ENCODE data around the gene PHTF1. TPM values are rescaled to one million over a fixed set of nuclear protein-coding genes. Genes with fewer than 3 reads are reported as not detected.

PHTF1 gene
- total and polyA plus RNA-seq, 2 donors (not counting 1 experiment from before 2014, with no cell fraction given), result 3.6 to 18.5 TPM

- intact Hi-C loops (cut with micrococcal nuclease), result no loop called here
- Histone ChIP-seq H3K27ac (ENCODE audit: low read length in 2 of 2) (no peak overlapping the region), H3K79me2 (ENCODE audit: control insufficient read depth, insufficient read depth, low read length) (no peaks in the 10 kb centered on the region), H3K9ac (ENCODE audit: low read length) (no peak overlapping the region), H3K4me1 (ENCODE audit: control insufficient read depth in 2 of 2, insufficient read depth in 2 of 2, low read length in 2 of 2) (peaks cover 0 to 4% of the 10 kb centered on the region in 2 donors), H3K27me3 (replicated peaks in 1 of 4; ENCODE audit: control extremely low read depth in 1 of 4, control insufficient read depth in 3 of 4, insufficient read depth in 4 of 4, low read length in 3 of 4) (no peaks in the 10 kb centered on the region), H2AFZ (ENCODE audit: insufficient read depth, low read depth, low read length, poor library complexity, severe bottlenecking) (no peak overlapping the region), H3K4me3 (ENCODE audit: control extremely low read depth in 1 of 5, extremely low read depth in 1 of 5, insufficient read depth in 1 of 5, low read depth in 2 of 5, low read length in 4 of 5) (no peak overlapping the region), H3K4me2 (replicated peaks; ENCODE audit: low read depth, low read length, poor library complexity, severe bottlenecking) (no peak overlapping the region), H3K36me3 (replicated peaks in 1 of 2; ENCODE audit: control extremely low read depth in 1 of 2, control insufficient read depth in 1 of 2, extremely low read depth in 1 of 2, insufficient read depth in 2 of 2, low read length in 1 of 2) (no peaks in the 10 kb centered on the region), H3K9me3 (ENCODE audit: control extremely low read depth in 1 of 3, control insufficient read depth in 2 of 3, insufficient read depth in 1 of 3, low read length in 2 of 3) (no peaks in the 10 kb centered on the region), H4K20me1 (ENCODE audit: control insufficient read depth, insufficient read depth, low read length, poor library complexity, severe bottlenecking) (no peaks in the 10 kb centered on the region)
- TF ChIP-seq CTCF (IDR thresholded peaks at IDR 0.05) (no peak), EZH2 (IDR thresholded peaks at IDR 0.05; ENCODE audit: borderline replicate concordance, insufficient read depth, low read depth, low read length, poor library complexity, severe bottlenecking) (no peak)
- DNase-seq (no peak), ATAC-seq (ENCODE audit: low read depth) (no peak)
- Mint-ChIP-seq H3K9me3 (ENCODE audit: insufficient read depth) (no peaks in the 10 kb centered on the region), H3K4me1 (peaks cover 5% of the 10 kb centered on the region), H3K4me3 (no peak overlapping the region), H3K27ac (no peak overlapping the region), H3K27me3 (no peaks in the 10 kb centered on the region)
- WGBS (ENCODE audit: insufficient coverage), result no CpG with 5 or more reads among the region's 3 CpGs
- POLR2A ChIA-PET, result no interaction called here
- CTCF ChIA-PET, result no interaction called here
These were observed 72.2 kb downstream of the PHTF1 start for GRCh38 chr1:113686891-113687618.

- no peak overlapping the region for H3K4me3 Mint-ChIP-seq
- ATAC-seq (ENCODE audit: low read depth) (no peak), DNase-seq (no peak)
- no peaks in the 10 kb centered on the region for H3K27me3 ChIP-seq (replicated peaks in 1 of 4; ENCODE audit: control extremely low read depth in 1 of 4, control insufficient read depth in 3 of 4, insufficient read depth in 4 of 4, low read length in 3 of 4)
- H3K4me1 ChIP-seq (ENCODE audit: control insufficient read depth in 2 of 2, insufficient read depth in 2 of 2, low read length in 2 of 2), result no peaks in the 10 kb centered on the region
- no peaks in the 10 kb centered on the region for H4K20me1 ChIP-seq (ENCODE audit: control insufficient read depth, insufficient read depth, low read length, poor library complexity, severe bottlenecking)
- no peak overlapping the region for H3K27ac Mint-ChIP-seq
- H3K27ac ChIP-seq (ENCODE audit: low read length in 2 of 2), result no peak overlapping the region
- H3K9ac ChIP-seq (ENCODE audit: low read length), result no peak overlapping the region
- WGBS (ENCODE audit: insufficient coverage), result 100% methylated on average over 2 of the region's 6 CpGs
- H3K9me3 Mint-ChIP-seq (ENCODE audit: insufficient read depth), result no peaks in the 10 kb centered on the region
- no peak overlapping the region for H2AFZ ChIP-seq (ENCODE audit: insufficient read depth, low read depth, low read length, poor library complexity, severe bottlenecking)
- intact Hi-C loops (cut with micrococcal nuclease), result no loop called here
- H3K9me3 ChIP-seq (ENCODE audit: control extremely low read depth in 1 of 3, control insufficient read depth in 2 of 3, insufficient read depth in 1 of 3, low read length in 2 of 3), result no peaks in the 10 kb centered on the region
- H3K27me3 Mint-ChIP-seq, result no peaks in the 10 kb centered on the region
- no peaks in the 10 kb centered on the region for H3K4me1 Mint-ChIP-seq
- H3K4me2 ChIP-seq (replicated peaks; ENCODE audit: low read depth, low read length, poor library complexity, severe bottlenecking), result no peak overlapping the region
- ChIA-PET CTCF (no interaction called here), POLR2A (interaction anchor here (0.5 kb wide), 1 partner anchor 74 kb away, joined by 3 read pairs; no protein-coding TSS in a partner anchor)
- no peak for TF ChIP-seq CTCF (IDR thresholded peaks at IDR 0.05)
- no peaks in the 10 kb centered on the region for H3K79me2 ChIP-seq (ENCODE audit: control insufficient read depth, insufficient read depth, low read length)
- H3K36me3 ChIP-seq (replicated peaks in 1 of 2; ENCODE audit: control extremely low read depth in 1 of 2, control insufficient read depth in 1 of 2, extremely low read depth in 1 of 2, insufficient read depth in 2 of 2, low read length in 1 of 2), result no peaks in the 10 kb centered on the region
- H3K4me3 ChIP-seq (ENCODE audit: control extremely low read depth in 1 of 5, extremely low read depth in 1 of 5, insufficient read depth in 1 of 5, low read depth in 2 of 5, low read length in 4 of 5), result no peak overlapping the region
These were observed 75.1 kb downstream of the PHTF1 start for GRCh38 chr1:113684153-113684541.
